Endothelial cell of hepatic sinusoid (primary cell): ENCODE data around the gene CREB3L1.

Experiments
- in situ Hi-C: cut with HindIII; loops from 2 replicates; pipeline ENCODE4 v1.10.0; 2017; ENCODE audit warnings: low sequenced_read_pairs

CREB3L1 gene

DNA sequence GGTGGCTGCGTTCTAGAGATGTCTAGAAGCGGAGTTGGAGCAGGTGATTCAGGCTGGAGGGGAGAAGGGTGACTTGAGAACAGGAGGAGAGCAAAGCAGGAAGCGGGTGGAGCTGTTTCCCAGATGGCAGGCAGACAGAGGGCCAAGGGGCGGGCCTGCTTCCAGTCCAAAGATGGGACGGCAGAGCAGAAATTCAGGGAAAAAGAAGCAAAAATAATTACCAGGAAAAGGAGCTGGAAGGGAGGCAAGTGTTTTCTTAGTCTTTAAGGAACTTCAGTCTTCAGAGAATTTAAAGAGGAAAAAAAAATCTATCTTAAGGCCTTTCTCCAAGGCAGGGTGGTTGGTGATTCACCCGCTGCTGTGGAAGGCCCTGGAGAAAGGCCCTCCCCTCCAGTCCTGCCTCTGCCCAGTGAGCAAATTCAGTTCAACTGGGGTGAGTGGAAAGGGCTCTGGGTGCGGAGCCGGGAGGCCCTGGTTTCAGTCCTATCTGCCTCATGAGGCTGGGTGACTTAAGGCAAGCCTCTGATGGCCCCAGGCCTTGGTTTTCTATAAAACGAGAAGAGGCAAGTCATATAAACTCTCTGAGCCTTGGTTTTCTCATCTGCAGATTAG, 4.5 kb upstream of the CREB3L1 start:
- in situ Hi-C loops, result no loop called here

DNA sequence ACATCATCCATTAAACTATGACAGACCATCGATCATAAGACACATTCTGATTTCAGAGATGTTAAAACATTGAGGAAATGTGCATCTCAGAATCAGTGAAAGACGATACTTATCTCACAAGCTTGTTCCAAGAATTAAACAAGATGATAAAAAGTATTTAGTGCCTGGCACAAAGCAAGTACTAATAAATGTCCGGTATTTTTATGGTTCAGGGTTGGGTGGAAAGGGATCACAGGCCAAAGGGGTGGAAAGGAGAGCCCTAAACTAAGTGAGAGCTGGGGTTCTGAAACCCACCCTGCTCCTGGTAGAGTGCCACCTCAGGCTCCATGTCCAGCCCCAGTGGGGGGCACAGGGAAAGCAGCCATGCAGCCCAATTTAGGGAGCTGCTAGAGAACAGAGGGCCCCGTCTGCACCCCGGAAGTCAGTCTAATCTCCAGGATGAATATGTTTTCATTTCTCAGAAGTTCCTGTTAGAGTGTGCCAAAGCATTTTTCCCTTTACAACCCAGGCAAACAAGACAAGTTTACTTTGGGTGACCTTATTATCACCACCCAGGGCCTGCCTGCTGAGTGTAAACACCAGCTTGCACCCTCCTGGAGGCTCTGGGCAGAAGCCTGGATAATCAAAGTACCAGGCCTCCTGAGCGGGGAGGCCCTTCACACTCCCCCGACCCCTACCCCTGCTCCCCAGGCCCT, 3.8 kb upstream of the CREB3L1 start:
- in situ Hi-C loops, result no loop called here

DNA sequence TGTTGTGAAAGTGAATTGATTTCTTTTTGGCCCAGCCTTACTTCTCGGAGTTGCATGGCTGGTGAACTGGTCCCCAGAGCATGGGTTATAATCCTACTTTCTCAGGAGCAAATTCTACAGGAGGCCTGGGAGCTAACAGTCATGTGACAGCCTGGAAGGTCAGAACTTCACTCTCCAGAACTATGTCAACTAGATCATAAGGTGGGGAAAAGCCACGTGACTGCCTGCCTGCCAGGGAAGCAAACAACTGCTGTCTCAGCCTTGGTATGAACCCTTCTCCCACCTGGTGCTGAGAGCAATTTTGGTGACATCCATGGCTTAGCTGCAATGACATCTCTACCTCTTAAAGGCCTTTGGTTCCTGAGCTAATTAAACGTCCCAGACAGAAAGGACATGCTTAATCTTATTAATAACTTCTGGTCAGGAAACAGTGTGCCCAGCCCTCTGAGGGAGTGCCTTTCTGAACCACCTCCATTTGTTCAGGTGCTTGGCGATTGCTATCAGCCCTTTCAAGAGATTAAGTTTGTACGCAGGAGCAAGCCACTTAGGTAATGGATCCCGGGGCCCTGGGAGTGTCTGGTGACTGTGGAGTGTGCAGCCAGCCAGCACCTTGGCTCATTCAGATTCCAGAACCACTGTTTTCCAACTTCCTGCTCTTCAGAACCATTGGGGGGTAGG, 1.4 kb upstream of the CREB3L1 start:
- in situ Hi-C loops, result no loop called here

DNA sequence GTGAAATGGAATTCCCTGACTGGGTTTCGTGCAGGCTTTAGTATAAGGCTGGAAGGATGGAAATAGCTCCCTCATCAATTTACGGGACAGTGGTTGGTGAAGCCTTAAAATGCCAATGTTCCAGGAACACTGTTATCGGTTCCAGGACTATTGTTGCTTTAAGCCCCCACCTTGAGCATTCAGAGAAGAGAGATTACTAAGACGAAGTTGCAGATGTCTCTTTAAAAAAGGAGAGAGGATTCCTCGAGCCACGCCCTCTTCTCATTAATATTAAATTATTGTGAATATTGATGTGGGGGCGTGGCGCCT, 195 bp upstream of the CREB3L1 start:
- in situ Hi-C loops, result no loop called here

DNA sequence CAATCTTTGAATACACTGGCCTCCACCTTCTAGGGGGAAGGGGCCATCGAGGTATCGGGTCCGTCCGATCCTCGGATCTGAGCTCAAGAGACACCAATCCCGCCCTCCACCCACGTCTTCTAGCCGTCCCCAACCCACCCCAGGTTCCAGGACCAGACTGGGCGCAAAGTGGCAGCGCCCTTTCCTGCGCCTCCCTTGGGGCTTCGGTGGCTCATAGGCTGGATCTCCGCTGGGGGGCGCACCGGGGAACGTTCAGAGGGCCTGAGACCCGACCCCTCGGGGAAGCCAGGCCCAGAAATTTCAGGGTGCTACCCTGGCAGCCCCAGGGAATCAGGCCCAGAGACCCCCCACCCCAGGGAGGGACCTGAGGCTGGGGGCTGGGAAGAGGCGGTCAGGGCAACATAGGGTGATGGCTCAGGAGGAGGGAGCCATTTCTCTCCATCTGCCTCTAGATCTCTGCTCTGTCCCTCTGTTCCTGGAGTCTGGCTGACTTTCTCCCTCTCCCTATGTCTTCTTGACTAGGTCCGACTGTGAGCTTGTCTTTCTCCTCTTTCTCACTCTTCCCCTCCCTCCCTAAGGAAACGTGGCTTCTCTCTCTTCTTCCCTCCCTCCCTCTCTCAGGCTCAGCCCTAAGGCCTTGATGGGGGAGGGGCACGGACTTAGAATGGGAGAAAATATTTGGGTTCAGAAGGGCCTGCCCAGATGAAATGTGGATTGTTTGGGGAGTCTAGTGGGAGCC, 1.1 kb downstream of the CREB3L1 start:
- in situ Hi-C loops, result no loop called here

- in situ Hi-C loops, result no loop called here
These were observed 2.0 kb downstream of the CREB3L1 start for GRCh38 chr11:46279126-46280099.

- in situ Hi-C loops, result no loop called here
These were observed 3.2 kb downstream of the CREB3L1 start for GRCh38 chr11:46280706-46281105.

DNA sequence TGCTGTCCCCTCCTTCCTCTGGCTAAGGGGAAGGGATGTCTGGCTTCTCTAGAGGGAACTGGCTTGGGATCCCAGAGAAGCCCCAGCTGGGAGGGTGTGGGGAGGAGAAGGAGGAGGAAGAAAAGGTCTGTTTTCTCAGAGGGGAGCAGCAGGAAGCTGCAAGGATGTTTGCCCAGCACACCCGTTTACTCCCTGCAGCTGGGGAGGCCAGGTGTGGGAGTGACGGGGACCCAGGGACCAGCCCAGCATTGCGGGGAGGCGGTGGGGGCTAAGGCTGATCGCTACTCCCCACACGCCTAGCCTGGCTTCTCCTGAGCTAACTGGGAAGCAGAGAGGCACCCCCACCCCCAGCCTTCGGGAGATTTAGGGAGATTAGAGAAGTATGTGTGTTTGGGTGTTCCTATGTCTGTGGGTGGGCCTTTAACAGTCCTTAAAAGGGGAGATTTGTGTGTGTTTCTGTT, 3.9 kb downstream of the CREB3L1 start:
- in situ Hi-C loops, result no loop called here

GRCh38 chr11:46285173-46285572, 7.7 kb downstream of the CREB3L1 start:
- in situ Hi-C loops, result loop anchor here (5.0 kb wide), 2 partner anchors 43 to 47 kb away; no protein-coding TSS in a partner anchor

- in situ Hi-C loops, result loop anchor here (5.0 kb wide), 2 partner anchors 43 to 47 kb away; no protein-coding TSS in a partner anchor
These were observed 8.2 kb downstream of the CREB3L1 start for GRCh38 chr11:46285594-46286033.

DNA sequence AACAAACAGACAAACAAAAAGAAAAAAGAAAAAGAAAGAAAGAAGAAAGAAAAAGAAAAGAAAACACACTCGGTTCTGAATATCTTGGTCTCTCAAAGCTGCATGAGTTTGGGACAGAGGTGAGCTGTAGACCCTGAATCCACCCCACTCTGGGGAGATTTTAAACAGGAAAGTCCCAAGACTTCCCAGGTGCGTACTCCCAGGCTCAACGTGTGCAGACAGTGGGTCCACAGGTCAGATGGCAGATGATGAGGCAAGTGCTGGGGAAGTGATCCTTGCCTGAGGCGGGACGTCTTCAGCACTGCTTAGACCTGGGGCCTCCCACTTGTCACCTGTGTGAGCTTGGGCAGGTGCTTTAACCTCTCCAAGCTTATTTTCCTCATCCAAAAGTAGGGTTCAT, 9.3 kb downstream of the CREB3L1 start:
- in situ Hi-C loops, result loop anchor here (5.0 kb wide), 2 partner anchors 44 to 46 kb away; no protein-coding TSS in a partner anchor

GRCh38 chr11:46288451-46288850, 11.0 kb downstream of the CREB3L1 start:
- in situ Hi-C loops, result loop anchor here (5.0 kb wide), 2 partner anchors 44 to 46 kb away; no protein-coding TSS in a partner anchor

- in situ Hi-C loops, result no loop called here
These were observed 12.5 kb downstream of the CREB3L1 start for GRCh38 chr11:46290011-46290410.

- in situ Hi-C loops, result no loop called here
These were observed 13.3 kb downstream of the CREB3L1 start for GRCh38 chr11:46290598-46291309.

- in situ Hi-C loops, result no loop called here
These were observed 14.1 kb downstream of the CREB3L1 start for GRCh38 chr11:46291441-46292150.

DNA sequence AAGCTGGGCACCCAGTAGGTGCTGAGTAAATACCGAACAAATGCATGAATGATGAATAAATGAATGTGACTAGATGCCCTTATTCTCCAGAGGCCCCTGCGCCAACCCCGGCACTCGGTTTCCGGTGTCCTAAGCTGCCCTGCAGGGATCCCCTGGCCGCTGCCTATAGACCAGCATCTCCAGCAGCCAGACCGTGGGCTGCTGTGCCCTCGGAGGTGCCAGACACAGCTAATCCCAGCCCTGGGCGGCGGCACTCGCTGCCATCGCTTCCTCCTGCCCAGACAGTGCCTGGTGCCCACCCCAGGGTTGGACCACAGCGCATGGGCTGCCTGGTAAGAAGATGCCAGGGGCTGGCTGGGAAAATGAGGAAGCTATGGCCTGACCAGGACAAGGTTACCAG, 15.6 kb downstream of the CREB3L1 start:
- in situ Hi-C loops, result no loop called here

DNA sequence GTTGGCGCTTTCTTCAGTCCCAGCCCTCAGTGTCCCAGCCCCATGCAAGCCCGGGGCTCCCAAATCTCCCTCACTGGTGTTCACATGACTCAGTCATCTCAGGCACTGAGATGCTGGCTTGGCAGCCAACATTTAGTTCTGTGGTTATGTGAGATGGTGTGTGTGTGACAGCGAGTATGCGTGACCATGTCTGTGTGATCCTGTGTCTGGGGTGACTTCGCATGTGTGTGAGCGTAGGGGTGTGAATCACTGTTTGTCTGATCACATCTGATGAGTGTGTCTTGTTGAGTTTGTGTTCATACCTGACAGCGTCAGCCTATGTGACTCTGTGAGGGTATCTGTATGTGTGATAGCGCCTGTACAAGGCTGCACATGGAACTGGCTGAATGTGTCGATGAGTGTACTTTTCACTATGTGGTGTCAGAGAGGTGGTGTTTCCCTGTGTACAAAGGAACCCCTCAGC, 16.2 kb downstream of the CREB3L1 start:
- in situ Hi-C loops, result no loop called here
